Measurements from ENCODE around the gene ERO1A. TPM values are rescaled to one million over a fixed set of nuclear protein-coding genes. Genes with fewer than 3 reads are reported as not detected.

Gene ERO1A
- total and polyA plus RNA-seq, 9 of the 15 experiments (the other 6 are each of a cell fraction or from before 2014, with no cell fraction given) = 11.0 to 46.2 (median 27.6) TPM

- Histone ChIP-seq H3K4me2 (ENCODE audit: insufficient read depth, low read length) (no peak overlapping the region), H3K27ac (ENCODE audit: extremely low read depth, low read depth, low read length) (no peak overlapping the region), H3K9ac (ENCODE audit: insufficient read depth in 1 of 2, low read depth in 2 of 2, low read length in 2 of 2) (no peak overlapping the region), H4K20me1 (replicated peaks; ENCODE audit: control insufficient read depth, insufficient read depth, low read length) (no peaks in the 10 kb centered on the region), H3K79me2 (ENCODE audit: control insufficient read depth, insufficient read depth, low read length) (peaks cover 48% of the 10 kb centered on the region), H3K36me3 (ENCODE audit: control insufficient read depth, insufficient read depth, low read length) (peaks cover 78% of the 10 kb centered on the region), H2AFZ (ENCODE audit: low read depth, low read length) (no peak overlapping the region), H3K4me3 (no peak overlapping the region), H3K4me1 (replicated peaks in 1 of 2; ENCODE audit: control insufficient read depth in 2 of 2, insufficient read depth in 2 of 2, low read length in 2 of 2) (peaks cover 0 to 3% of the 10 kb centered on the region in 2 experiments; a peak in 1 of 5 replicates), H3K9me3 (replicated peaks; ENCODE audit: control insufficient read depth, insufficient read depth, low read depth, low read length) (no peaks in the 10 kb centered on the region), H3K9me1 (ENCODE audit: control insufficient read depth, insufficient read depth, low read length) (no peaks in the 10 kb centered on the region), H3K27me3 (ENCODE audit: control insufficient read depth in 2 of 2, insufficient read depth in 2 of 2, low read length in 2 of 2) (no peaks in the 10 kb centered on the region)
- WGBS (ENCODE audit: insufficient coverage, low coverage, missing lambda C conversion rate) = 31% methylated on average over 1 of the region's 1 CpG
- ChIA-PET POLR2A (interaction anchor here (0.8 to 2.7 kb wide), 2 partner anchors 10 to 11 kb away, joined by 3 to 8 read pairs; no protein-coding TSS in a partner anchor), CTCF (ENCODE audit: low intra/inter-chr PET ratio) (no interaction called here)
- TF ChIP-seq CAMTA2 (CRISPR knock-in tag; conservative IDR thresholded peaks at IDR 0.05) = no peak
- TF ChIP-seq SFPQ (IDR thresholded peaks at IDR 0.05; ENCODE audit: low read depth, low read length) = no peak
- no peak for TF ChIP-seq SRSF1 (IDR thresholded peaks at IDR 0.05; ENCODE audit: low read depth, low read length)
- no peak for TF ChIP-seq TRIM24 (IDR thresholded peaks at IDR 0.05)
- TF ChIP-seq ZBTB1 (CRISPR knock-in tag; IDR thresholded peaks at IDR 0.05; ENCODE audit: borderline replicate concordance, low read depth) = no peak
- no peak for TF ChIP-seq U2AF2 (optimal IDR thresholded peaks at IDR 0.05; ENCODE audit: low read depth, low read length)
- TF ChIP-seq HDAC2 (IDR thresholded peaks at IDR 0.05) = no peak
- no peak for TF ChIP-seq ZNF699 (CRISPR knock-in tag; IDR thresholded peaks at IDR 0.05; ENCODE audit: insufficient replicate concordance)
- no peak for TF ChIP-seq CREB3 (tag; conservative IDR thresholded peaks at IDR 0.05; ENCODE audit: low read depth)
- no peak for TF ChIP-seq PHB2 (IDR thresholded peaks at IDR 0.05; ENCODE audit: low read depth)
- TF ChIP-seq MAX (CRISPR knock-in tag; IDR thresholded peaks at IDR 0.05) = no peak
- TF ChIP-seq, protein P1, sequence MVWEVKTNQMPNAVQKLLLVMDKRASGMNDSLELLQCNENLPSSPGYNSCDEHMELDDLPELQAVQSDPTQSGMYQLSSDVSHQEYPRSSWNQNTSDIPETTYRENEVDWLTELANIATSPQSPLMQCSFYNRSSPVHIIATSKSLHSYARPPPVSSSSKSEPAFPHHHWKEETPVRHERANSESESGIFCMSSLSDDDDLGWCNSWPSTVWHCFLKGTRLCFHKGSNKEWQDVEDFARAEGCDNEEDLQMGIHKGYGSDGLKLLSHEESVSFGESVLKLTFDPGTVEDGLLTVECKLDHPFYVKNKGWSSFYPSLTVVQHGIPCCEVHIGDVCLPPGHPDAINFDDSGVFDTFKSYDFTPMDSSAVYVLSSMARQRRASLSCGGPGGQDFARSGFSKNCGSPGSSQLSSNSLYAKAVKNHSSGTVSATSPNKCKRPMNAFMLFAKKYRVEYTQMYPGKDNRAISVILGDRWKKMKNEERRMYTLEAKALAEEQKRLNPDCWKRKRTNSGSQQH (CRISPR knock-in tag; IDR thresholded peaks at IDR 0.05) = no peak
- intact Hi-C loops (cut with micrococcal nuclease) (no loop called here), in situ Hi-C loops (cut with MboI) (no loop called here)
- BruUV-seq (replicated peaks) = no TSS peak
- DNase-seq (ENCODE audit: extremely low read depth in 1 of 4, low spot score in 3 of 4) (no peak), ATAC-seq (no peak), FAIRE-seq (no peak)
Observed at GRCh38 chr14:52711666-52712065, 16.3 kb upstream of the ERO1A start.

Measured in K562 (cell line).